Left ventricle myocardium inferior (tissue), 1 donor: ENCODE data around the gene STEAP1B. TPM values are rescaled to one million over a fixed set of nuclear protein-coding genes. Genes with fewer than 3 reads are reported as not detected.

ENCODE experiments used
- DNase-seq: peaks from one replicate; pipeline ENCODE4 v3.0.0-alpha.2; 2020
- H3K27ac ChIP-seq: fragments of 200-600 bp; replicated peaks from 2 replicates; pipeline ENCODE4 v1.8.0; 2021
- H3K27me3 ChIP-seq: fragments of 200-600 bp; 2 replicates; pipeline ENCODE4 v1.8.0; 2021; ENCODE audit warnings: low read depth
- H3K36me3 ChIP-seq: fragments of 200-600 bp; 2 replicates; pipeline ENCODE4 v1.8.0; 2021
- H3K4me1 ChIP-seq: fragments of 200-600 bp; 2 replicates; pipeline ENCODE4 v1.8.0; 2021
- H3K4me3 ChIP-seq: fragments of 200-600 bp; 2 replicates; pipeline ENCODE4 v1.8.0; 2021; ENCODE audit warnings: mild to moderate bottlenecking, moderate library complexity
- H3K9me3 ChIP-seq: fragments of 200-600 bp; replicated peaks from 2 replicates; pipeline ENCODE4 v1.8.0; 2021
- CTCF ChIP-seq: fragments of 200-600 bp; IDR thresholded peaks from 2 replicates; pipeline ENCODE4 v1.8.0; 2021; ENCODE audit warnings: antibody characterized with exemption, mild to moderate bottlenecking, borderline replicate concordance
- intact Hi-C: fragments of 100-400 bp; cut with micrococcal nuclease; formaldehyde crosslinking; loops from one replicate; pipeline ENCODE4 v1.11.0; 2022
- total RNA-seq: library from RNA; stranded (reverse); fragmentation: NEBNext Ultra II Directional; extraction: Animal tissue kit (Norgen Biotek cat#: 25700); gene quantifications from one replicate; pipeline ENCODE4 v1.2.1, GENCODE V29; 2021
- donor health status: DM: no; HTN: yes; CAD: no; lungs with severe emphysema.

The STEAP1B gene
- total RNA-seq, 1 donor from 2014 or later: 0.63 TPM

GRCh38 chr7:22417349-22417748 is 82.6 kb downstream of the STEAP1B start:
- Histone ChIP-seq H3K27me3 (no peaks in the 10 kb centered on the region), H3K9me3 (no peaks in the 10 kb centered on the region), H3K4me1 (no peaks in the 10 kb centered on the region), H3K36me3 (no peaks in the 10 kb centered on the region), H3K4me3 (no peak overlapping the region), H3K27ac (no peak overlapping the region)
- no peak for DNase-seq
- no peak for TF ChIP-seq CTCF
- intact Hi-C loops: no loop called here

GRCh38 chr7:22414424-22414823 is 85.6 kb downstream of the STEAP1B start:
- no peaks in the 10 kb centered on the region for H3K36me3 ChIP-seq
- intact Hi-C loops: no loop called here
- no peaks in the 10 kb centered on the region for H3K4me1 ChIP-seq
- no peak for TF ChIP-seq CTCF
- DNase-seq: no peak
- no peaks in the 10 kb centered on the region for H3K9me3 ChIP-seq
- H3K27me3 ChIP-seq: no peaks in the 10 kb centered on the region
- H3K4me3 ChIP-seq: no peak overlapping the region
- H3K27ac ChIP-seq: no peak overlapping the region

- Histone ChIP-seq H3K27ac (no peak overlapping the region), H3K4me1 (no peaks in the 10 kb centered on the region), H3K27me3 (no peaks in the 10 kb centered on the region), H3K36me3 (no peaks in the 10 kb centered on the region), H3K9me3 (no peaks in the 10 kb centered on the region), H3K4me3 (no peak overlapping the region)
- no peak for DNase-seq
- intact Hi-C loops: no loop called here
- no peak for TF ChIP-seq CTCF
These were observed 86.8 kb downstream of the STEAP1B start for GRCh38 chr7:22413211-22413610.

- Histone ChIP-seq H3K9me3 (no peaks in the 10 kb centered on the region), H3K4me3 (no peak overlapping the region), H3K4me1 (no peaks in the 10 kb centered on the region), H3K36me3 (no peaks in the 10 kb centered on the region), H3K27ac (no peak overlapping the region), H3K27me3 (no peaks in the 10 kb centered on the region)
- DNase-seq: no peak
- TF ChIP-seq CTCF: no peak
- intact Hi-C loops: no loop called here
These were observed 87.9 kb downstream of the STEAP1B start for GRCh38 chr7:22411977-22412693.

- TF ChIP-seq CTCF: no peak
- H3K4me3 ChIP-seq: no peak overlapping the region
- H3K36me3 ChIP-seq: no peaks in the 10 kb centered on the region
- intact Hi-C loops: no loop called here
- no peak for DNase-seq
- no peaks in the 10 kb centered on the region for H3K4me1 ChIP-seq
- no peaks in the 10 kb centered on the region for H3K9me3 ChIP-seq
- no peaks in the 10 kb centered on the region for H3K27me3 ChIP-seq
- no peak overlapping the region for H3K27ac ChIP-seq
These were observed 93.3 kb downstream of the STEAP1B start for GRCh38 chr7:22406715-22407114.
